Measurements from ENCODE around the gene OR51Q1.

DNA sequence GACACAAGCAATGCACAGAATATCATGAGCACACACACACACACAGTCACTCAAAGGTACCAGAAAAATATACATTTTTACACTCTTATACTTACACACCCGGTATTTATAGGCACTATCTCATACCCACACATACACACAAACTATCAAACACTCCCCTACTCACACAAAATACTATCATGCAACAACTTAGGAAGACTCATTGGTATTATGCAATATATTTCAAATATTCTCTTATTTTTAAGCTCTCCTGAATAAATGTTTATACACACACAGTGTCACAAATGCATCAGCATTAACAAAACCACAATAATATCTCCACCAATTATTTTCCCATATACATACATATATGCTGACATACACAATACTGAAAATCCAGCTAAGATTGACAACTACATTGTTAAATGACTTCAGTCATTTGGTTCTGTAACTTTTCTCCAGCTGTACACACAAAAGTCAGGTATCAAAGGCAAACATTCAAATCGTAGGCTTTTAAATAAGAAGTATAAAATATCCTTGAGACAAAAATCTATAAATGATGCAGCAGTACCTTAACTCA, 22.0 kb downstream of the OR51Q1 start:
- no peak for TF ChIP-seq CEBPZ (IDR thresholded peaks at IDR 0.05; ENCODE audit: low read depth, low read length)
- TF ChIP-seq CBX3 (IDR thresholded peaks at IDR 0.05; ENCODE audit: borderline replicate concordance, low read depth): no peak
- TF ChIP-seq, protein P1, sequence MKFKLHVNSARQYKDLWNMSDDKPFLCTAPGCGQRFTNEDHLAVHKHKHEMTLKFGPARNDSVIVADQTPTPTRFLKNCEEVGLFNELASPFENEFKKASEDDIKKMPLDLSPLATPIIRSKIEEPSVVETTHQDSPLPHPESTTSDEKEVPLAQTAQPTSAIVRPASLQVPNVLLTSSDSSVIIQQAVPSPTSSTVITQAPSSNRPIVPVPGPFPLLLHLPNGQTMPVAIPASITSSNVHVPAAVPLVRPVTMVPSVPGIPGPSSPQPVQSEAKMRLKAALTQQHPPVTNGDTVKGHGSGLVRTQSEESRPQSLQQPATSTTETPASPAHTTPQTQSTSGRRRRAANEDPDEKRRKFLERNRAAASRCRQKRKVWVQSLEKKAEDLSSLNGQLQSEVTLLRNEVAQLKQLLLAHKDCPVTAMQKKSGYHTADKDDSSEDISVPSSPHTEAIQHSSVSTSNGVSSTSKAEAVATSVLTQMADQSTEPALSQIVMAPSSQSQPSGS (IDR thresholded peaks at IDR 0.05; ENCODE audit: low read length): no peak
- TF ChIP-seq, protein P2, sequence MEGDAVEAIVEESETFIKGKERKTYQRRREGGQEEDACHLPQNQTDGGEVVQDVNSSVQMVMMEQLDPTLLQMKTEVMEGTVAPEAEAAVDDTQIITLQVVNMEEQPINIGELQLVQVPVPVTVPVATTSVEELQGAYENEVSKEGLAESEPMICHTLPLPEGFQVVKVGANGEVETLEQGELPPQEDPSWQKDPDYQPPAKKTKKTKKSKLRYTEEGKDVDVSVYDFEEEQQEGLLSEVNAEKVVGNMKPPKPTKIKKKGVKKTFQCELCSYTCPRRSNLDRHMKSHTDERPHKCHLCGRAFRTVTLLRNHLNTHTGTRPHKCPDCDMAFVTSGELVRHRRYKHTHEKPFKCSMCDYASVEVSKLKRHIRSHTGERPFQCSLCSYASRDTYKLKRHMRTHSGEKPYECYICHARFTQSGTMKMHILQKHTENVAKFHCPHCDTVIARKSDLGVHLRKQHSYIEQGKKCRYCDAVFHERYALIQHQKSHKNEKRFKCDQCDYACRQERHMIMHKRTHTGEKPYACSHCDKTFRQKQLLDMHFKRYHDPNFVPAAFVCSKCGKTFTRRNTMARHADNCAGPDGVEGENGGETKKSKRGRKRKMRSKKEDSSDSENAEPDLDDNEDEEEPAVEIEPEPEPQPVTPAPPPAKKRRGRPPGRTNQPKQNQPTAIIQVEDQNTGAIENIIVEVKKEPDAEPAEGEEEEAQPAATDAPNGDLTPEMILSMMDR (IDR thresholded peaks at IDR 0.05 in 2 of 3, conservative IDR thresholded peaks at IDR 0.05 in 1 of 3; ENCODE audit: control insufficient read depth in 2 of 3, extremely low read depth in 1 of 3, insufficient read depth in 1 of 3, low read depth in 3 of 3, low read length in 3 of 3): no peak
- TF ChIP-seq YY1 (IDR thresholded peaks at IDR 0.05; ENCODE audit: low read depth, low read length): no peak

All from GM12878 (cell line).